ENCODE data around the gene HEATR5A.
"Not testable (repeated sequence)": the region's sequence is repeated elsewhere in the genome, so short reads cannot be mapped to it uniquely, and the experiment has no call there.

The HEATR5A gene

DNA sequence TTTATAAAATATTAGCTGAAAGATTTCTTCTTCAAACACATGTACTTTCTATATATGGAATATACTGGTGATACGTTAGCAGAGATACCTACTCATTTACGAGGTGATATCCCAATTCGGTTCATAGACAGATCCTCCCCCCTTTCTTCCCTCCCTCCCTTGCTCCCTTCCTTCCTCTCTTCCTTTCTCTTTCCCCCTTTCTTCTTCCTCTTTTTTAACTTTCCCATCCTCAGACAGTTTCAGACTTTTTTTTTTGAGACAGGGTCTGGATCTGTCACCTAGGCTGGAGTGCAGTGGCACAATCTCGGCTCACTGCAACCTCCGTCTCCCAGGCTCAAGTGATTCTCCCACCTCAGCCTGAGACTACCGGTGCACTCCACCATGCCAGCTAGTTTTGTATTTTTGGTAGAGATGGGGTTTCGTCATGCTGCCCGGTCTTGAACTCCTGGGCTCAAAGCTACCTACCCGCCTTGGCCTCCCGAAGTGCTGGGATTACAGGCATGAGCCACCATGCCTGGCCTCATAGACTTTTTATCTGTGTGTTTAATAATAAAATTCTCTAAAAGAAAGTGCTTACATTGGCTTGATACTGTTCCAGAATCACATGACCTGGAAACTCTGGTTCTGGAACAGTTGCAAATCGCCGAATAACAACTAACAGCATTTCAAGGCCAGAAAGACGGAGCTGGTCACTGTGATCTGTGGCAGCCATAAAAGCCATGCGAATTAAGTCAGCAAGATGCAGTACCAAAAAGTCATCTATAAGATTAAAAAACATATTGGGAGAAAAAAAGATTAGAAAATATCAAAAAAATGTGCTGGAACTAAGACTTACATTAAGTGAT is 99.2 kb downstream of the HEATR5A start:
- no peak for DNase-seq

DNA sequence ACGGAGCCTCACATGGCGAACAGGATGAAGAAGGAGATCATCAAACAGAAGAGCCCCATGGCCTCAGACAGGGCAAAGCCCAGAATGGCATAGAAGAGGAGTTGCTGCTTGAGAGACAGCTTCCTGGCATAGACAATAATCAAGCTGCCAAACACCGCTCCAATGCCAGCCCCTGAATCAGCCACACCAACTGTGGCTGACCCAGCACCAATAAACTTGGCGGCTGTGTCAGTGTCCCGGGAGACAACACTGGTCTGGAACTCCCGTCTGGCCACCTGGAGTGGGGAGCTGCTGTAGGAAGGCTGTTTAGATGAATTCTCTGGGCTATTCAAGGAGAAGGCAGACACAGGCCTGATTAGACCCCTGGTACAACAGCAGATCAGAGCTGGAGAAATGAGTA is 100.1 kb downstream of the HEATR5A start:
- no peak for DNase-seq

DNA sequence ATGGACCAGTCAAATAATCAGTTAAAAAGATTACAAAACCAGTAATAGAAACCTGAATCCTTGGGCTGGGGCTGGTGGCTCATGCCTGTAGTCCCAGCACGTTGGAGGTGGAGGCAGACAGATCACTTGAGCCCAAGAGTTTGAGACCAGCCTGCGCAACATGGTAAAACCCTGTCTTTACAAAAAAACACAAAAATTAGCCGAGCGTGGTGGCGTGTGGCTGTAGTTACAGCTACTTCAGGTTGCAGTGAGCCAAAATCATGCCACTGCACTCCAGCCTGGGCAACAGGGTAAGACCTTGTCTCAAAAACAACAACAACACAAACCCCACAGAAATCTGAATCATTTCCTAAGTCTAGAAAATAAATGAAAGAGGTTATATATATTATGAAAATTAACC is 100.6 kb downstream of the HEATR5A start:
- DNase-seq, result no peak

DNA sequence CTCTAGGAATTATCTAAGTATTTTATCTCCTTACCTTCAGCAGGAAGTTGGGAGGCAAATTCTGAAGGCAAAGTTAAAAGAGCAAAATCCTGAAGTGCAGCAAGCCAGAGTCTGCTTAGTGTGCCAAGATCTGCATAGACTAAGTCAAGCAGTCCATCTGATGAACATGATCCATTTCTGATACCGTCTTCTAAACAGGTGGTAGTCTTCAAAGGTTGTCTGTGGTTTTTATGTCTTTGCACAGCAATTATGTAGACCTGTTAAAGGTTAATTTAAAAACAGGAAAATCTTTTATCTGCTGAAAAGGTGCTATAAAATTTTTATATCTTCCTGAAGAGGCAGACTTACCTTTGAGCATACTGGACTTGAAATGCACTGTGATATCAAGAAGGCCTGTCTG is 107.4 kb downstream of the HEATR5A start:
- no peak for DNase-seq

DNA sequence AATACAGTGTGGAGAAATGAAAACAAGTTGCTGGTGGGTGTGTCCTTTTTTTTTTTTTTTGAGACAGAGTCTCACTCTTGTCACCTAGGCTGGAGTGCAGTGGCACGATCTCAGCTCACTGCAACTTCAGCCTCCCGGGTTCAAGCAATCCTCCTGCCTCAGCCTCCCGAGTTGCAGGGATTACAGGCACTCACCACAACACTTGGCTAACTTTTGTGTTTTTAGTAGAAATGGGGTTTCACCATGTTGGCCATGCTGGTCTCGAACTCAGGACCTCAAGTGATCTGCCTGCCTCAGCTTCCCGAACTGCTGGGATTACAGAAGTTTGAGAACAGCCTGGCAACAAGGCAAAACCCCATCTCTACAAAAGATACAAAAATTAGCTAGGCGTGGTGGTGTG is 108.0 kb downstream of the HEATR5A start:
- DNase-seq, result not testable (repeated sequence)

DNA sequence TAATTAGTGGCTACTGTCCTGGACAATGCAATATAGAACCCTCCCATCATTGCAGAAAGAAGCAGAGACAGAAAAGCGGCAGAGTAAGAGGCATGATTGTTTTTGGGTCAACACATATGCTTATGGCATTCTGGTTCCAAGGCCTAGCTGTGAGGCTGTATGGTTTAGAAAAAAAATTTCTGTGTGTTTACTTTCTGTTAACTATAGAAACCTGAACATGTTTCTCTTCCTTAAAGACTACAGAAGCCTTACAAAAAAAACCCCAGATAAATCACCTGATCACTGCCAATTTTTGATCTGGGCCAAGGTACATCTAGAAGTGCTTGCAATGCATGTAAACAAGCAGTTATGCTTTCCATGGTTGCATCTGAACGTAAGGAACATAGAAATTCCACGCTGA is 112.7 kb downstream of the HEATR5A start:
- DNase-seq, result no peak

DNA sequence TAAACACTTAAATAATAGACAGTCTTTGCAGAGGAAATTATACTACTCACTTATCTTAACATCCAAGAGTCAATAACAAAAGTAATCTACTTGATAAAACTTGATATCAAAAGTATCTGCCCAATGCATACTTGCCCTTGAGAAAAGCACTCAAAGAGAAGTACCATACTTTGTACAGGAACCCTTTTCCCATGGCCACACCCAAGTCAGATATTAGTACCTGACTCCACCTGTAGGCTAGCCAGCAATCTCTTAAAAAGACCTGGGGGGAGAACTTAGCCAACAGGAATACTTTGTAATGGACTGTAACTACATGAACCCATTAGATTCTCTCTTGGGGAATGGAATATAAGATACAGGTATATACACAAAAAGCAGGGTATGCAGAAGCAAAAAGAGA is 113.2 kb downstream of the HEATR5A start:
- no peak for DNase-seq

DNA sequence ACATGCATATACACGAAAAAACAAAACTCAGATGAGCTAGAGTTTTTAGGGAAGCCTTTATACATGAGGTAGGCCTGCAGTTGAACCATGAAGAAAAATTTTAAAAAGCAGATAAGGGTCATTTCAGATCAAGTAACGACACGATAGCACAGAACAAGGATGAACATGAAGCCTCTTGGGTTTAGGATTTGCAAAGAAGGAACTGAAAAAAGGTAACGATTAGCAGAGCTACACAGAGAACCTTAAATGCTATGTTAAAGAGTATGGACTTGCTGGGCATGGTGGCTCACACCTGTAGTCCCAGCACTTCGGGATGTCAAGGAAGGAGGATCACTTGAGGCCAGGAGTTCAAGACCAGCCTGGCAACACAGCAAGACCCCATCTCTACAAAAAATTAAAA is 116.7 kb downstream of the HEATR5A start:
- no peak for DNase-seq

DNA sequence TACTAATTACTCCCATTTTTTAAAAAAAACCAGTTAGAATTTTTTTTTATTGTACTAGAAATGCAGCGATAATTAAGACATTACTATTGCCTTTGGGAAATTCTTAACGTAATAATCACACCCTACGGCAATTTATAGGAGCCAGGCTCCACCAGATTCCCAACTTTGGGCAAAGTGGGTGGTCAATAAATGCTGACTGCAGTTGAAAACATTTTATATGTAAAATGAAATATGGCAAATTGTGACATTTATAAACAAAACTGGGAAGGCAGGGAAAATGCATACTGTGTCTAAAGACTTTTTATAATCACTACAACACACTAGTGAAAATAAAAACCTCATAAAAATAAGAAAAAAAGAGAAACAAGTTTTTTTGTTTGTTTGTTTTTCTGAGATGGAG is 119.5 kb downstream of the HEATR5A start:
- DNase-seq, result no peak

DNA sequence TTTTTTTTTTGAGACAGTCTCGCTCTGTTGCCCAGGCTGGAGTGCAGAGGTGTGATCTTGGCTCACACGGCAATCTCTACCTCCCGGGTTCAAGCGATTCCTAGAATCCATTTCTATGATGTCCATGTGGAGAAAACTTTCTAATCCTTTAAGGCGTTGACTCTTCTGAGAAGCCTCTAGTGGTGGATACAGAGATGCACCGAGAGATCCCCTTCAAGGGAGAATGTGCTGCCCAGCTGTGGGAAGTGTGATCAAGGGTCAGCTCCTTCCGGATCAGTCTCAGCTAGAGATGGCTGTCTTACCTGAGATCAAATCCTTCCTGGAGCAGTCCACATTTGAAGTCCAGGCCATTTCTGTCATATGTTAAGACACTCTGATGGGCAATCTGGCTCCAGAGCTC is 120.1 kb downstream of the HEATR5A start:
- no peak for DNase-seq

DNA sequence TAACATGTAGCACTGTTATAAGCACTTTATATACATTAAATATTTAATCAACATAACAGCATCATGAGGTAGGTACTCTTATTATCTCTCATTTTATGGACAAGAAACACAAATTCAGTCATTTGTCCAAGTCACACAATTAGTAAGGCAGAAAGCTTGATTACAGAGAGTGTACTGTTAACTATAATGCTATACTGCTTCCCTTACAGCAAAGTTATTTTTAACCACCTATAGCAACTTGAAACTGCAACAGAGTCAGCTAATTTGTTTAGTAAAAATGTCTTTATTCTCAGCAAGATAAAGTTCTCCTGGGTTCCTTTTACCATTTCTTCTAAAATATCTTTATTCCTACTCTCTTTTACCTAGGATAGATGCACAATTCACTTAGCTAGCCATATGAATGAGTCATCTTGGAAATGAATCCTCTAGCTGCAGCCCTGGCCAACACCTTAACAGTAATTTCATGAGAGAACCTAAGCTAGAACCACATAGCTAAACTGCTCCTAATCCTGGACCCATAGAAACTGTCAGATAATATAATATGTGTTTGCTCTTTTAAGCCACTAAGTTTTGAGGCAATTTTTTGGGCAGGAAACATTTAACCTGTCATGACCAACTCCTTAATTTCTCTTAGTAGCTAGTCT is 122.5 kb downstream of the HEATR5A start:
- DNase-seq, result no peak

DNA sequence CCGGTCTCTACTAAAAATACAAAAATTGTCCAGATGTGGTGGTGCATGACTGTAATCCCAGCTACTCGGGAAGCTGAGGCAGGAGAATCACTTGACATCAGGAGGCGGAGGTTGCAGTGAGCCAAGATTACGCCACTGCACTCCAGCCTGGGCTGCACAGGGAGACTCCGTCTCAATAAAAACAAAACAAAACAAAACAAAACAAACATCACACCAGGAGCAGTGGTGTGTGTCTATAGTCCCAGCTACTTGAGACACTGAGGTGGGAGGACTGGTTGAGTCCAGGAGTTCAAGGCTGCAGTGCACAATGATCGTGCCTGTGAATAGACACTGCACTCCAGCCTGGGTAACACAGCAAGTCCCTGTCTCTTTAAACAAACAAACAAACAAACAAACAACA is 123.2 kb downstream of the HEATR5A start:
- DNase-seq, result no peak

DNA sequence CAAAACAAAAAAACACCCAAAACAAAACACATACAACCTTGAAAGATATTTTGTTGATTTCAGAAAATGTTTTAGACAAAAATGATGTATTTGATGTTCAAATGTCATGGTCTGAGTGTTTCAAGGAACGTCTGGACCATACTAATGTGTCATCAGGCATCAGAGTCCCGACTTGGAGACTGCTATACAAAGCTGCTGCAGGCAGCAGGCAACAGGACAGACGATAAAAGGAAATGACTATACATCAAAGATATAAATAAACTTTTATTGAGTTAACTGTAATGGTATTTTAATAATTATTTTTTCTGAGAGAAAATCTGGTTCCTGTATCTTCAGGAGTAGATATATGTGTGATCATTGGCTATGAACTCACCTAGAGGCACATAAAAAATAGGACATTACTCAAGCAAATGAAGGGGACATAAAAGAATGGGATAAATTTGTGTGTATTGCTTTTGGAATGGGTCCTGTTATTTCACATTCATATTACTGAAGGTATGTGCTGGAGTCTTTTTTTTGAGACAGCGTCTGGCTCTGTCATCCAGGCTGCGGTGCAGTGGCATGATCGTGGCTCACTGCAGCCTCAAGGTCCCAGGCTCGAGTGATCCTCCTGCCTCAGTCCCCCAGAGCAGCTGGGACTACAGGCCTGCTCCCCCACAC is 125.5 kb downstream of the HEATR5A start:
- DNase-seq, result no peak

DNA sequence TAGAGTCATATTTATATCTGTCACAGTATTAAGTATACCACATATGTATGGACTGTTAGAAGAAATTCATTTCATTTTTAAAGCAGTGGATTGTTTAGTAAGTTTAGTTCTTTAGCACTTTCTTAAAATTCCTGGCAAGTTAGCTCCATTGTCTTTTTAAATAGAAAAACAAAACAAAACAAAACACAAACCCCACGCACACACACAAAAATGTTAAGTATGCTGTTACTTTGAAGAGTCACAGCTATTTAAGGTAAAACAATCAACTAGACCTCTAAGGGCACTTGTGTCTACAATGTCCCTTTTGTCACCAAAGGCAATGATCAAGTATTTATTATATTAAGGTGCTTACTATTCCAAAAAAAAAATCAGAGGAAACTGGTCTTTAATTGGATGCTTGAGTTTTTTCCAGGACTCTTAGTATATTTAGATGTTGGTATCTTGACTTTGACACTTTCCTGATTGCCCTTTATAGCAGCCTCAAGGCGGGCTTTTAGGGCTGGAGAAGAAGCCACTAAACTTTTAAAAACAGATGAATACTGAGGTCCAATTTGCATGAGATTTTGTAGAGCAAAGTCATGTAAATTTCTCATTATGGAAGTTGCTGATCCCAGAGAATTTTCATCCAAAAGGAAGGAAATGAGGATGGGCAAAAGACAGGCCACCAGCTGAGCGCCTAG is 127.3 kb downstream of the HEATR5A start:
- DNase-seq, result no peak

DNA sequence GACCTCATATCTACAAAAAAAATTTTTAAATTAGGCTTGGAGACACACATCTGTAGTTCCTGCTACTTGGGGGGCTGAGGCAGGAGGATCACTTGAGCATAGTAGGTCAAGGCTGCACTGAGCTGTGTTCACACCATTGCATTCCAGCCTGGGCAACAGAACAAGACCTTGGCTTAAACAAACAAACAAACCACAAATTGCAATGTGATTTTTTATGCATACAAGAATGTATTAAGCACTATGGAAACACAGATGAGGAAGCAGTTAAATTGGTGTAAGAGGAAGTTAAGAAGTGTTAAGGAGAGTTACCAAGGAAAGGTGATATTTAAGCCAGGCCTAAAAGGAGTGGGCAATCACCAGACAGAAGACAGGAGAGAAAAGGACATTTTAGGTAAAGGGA is 129.1 kb downstream of the HEATR5A start:
- DNase-seq, result no peak

DNA sequence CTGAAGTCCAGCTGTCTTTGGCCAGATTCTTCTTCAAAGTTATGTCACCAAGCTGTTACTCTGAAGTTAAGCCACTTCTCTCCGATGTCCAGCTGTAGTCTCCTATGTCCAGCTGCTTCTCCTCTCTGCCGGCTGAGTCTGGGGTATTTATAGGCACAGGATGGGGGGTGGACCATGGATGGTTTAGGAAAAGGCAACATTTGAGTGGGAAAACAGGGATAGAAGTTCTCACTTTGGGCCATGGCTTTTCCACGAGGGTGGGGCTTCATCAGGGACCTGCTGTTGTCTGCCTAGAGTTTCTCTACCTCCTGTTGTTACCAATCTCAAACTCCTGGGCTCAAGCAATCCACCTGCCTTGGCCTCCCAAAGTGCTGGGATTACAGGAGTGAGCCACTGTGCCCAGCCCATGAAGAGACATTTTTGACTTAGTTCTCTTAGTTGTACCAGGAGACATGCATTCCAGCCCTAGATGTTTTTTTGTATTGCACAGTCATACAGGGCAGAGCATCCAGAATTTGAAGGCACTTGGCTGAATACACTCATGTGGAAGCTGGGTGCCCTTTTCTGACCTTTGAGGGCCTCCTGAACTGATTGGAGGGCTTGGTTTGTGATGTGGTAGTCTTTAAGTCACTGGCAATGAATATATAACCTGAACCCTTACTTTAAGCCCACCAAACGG is 132.9 kb downstream of the HEATR5A start:
- DNase-seq, result no peak

DNA sequence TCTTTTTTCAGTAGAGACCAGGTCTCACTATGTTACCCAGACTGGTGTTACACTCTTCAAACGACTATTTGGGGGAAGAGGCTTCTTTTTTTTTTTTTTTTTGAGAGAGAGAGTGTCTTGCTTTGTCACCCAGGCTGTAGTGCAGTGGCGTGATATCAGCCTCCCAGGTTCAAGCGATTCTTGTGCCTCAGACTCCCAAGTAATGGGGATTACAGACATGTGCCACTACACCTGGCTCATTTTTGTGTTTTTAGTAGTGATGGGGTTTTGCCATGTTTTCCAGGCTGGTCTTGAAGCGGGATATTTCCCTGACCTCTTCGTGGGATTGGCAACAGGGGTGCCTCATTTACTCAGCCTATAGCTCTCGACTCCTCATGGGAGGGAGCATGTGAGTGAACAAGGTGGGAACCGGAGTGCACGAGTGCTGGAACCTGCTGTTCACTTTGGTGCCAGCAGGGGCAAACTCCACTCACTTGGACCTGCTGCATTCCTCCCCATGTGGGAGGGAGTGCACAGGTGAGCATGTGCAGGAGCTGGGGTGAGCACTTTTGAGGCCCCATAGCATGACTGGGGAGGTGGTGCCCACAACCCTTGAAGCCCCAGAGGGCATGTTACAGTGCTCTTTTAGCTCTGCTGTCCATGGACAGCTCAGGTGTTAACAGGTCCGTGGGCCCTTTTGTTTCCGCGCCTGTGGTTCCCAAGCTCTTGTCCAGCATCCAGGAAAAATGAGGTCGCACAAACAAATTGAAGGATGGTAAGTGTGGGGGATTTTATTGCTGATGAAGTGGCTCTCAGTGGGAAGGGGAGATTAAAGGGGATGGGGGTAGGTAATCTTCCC is 133.7 kb downstream of the HEATR5A start:
- DNase-seq, result peak in 1 of 5 donors; percentile 1

DNA sequence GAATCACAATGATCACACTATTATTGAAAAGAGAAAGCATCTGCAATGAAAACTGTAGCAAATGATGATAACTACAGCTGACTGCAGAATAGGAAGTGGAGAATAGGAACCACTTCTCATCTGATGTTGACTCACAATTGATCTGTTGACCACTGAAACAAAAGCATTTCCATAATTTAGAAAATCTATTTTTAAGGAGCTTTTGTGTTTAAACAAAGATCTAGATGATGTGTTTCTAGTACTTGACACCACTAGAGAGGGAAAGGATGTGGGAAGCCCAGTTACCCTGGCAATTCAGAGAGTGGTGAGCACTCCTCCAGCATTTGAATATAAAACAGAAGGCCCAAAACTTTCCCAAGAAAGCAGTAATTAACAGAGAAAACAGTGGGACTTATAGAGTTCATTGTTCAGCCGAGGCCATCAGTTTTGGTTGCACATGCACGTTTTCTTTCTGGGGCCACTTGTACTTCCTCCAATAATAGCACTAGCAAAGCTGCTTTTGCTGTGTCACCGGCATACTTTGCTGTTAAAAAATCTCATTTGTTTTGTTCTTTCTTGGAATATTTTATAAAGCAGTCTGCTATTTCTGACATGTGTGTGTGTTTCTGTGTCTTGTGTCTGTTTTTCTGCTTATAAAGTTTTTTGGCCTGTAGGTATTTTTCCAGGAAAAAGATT is 136.6 kb downstream of the HEATR5A start:
- no peak for DNase-seq

DNA sequence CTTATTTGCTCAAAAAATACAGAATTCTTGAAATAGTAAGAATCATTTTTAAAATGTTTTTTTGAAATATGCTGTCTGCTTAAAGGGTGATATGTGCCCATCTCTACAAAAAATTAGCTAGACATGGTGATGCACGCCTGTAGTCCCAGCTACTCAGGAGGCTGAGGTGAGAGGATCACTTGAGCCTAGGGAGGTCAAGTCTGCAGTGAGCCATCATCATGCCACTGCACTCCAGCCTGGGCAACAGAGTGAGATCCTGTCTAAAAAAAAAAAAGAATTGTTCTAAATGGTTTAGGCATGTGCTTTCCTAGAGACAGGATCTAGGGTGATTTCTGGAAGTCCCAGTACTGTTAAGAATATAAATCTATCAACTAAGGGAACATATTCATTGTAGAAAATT is 137.2 kb downstream of the HEATR5A start:
- no peak for DNase-seq

DNA sequence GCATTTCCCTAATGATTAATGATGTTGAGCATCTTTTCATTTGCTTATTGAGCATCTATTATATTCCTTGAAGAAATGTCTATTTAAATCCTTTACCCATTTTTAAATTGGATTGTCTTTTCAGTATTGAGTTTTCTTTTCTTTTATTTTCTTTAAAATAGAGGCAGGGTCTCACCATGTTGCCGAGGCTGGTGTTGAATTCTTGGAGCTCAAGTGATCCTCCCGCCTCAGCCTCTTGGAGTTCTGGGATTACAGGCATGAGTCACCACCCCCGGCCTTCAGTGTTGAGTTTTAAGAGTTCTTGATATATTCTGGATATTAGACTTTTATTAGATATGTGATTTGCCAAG is 139.5 kb downstream of the HEATR5A start:
- no peak for DNase-seq

DNA sequence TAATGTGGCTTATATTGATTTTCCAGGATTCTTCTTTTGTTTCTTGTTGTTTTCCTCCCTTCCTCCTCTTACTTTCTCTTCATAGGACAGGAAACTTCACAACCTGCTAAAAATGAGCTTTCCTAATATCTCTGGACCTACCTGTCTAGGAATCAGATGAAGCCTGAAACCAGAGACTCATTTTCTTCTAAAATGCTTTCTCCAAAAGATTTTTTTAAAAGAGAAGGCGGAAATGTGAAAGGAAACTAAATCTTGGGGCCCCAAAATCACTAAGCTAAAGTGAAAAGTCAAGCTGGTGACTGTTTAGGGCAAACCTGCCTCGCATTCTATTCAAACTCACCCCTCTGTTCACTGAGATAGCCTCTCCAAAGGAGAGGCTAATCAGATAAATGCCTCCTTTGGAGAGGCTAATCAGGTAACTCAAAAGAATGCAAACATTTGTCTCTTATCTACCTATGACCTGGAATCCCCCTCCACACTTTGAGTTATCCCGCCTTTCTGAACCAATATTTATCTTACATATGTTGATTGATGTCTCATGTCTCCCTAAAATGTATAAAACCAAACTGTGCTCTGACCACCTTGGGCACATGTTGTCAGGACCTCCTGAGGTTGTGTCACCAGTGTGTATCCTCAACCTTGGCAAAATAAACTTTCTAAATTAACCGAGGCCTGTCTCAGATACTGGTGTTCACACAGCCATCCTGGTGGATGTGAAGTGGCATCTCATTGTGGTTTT is 140.0 kb downstream of the HEATR5A start:
- DNase-seq, result no peak
